Omental fat pad (tissue), 4 donors: ENCODE results near the gene KCTD10. TPM values are rescaled to one million over a fixed set of nuclear protein-coding genes. Genes with fewer than 3 reads are reported as not detected.

ENCODE experiments used
- ATAC-seq: fragments of 150-250 bp; one replicate; pipeline ENCODE4 v1.9.1; 2016; ENCODE audit warnings: mild to moderate bottlenecking, moderate library complexity; ENCODE audit not compliant: low FRiP score
- DNase-seq: peaks from one replicate; pipeline ENCODE4 v3.0.0-alpha.2; 2019; ENCODE audit warnings: low spot score
- total RNA-seq, 4 donors: library from RNA; depleted of rRNA; stranded (reverse); fragments of >200 nt; gene quantifications; one replicate each; pipeline ENCODE4 v1.1.0, GENCODE V29; 2016
- TF ChIP-seq, protein P1 (sequence below), 3 donors: fragments of 450-650 bp; IDR thresholded peaks; one replicate each; pipeline ENCODE4 v1.5.1; 2016 to 2017; ENCODE audit warnings: antibody characterized with exemption in 3 of 3, mild to moderate bottlenecking in 3 of 3, moderate library complexity in 2 of 3

The KCTD10 gene
- total RNA-seq, 4 donors from 2014 or later = 75.6 to 99.6 (median 81.8) TPM

DNA sequence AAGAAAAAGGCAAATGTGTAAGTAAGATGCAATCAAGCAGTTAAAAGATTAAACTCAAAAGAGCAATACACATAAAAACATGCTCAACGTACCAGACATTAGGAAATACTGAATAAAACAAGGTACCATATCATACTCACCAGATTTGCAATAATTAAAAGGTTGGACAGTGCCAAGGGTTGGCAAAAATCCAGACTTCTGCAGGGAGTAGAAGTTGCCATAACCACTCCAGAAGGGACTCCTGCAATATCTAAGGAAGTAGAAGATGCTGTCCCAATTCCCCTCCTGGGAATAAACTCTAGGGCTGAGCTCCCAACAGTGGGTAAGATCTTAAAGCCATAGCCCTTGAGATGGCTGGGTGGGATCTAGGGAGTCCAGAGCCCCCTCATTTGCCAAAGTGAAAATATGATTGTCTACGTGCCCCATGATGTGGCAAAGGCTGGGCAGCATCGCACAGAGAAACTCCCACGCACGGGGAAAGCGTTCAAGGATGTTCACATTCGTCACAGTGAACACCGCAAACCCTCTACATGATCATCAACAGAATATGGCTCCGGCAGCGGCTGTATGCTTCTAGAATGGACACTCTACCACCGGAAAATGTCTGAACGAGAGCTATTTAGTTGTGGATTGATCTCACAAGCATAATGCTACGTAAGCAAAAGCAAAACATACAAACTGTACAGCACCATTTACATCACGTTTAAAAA is 12.3 kb downstream of the KCTD10 start:
- ATAC-seq = no peak
- DNase-seq = no peak
- TF ChIP-seq, protein P1, sequence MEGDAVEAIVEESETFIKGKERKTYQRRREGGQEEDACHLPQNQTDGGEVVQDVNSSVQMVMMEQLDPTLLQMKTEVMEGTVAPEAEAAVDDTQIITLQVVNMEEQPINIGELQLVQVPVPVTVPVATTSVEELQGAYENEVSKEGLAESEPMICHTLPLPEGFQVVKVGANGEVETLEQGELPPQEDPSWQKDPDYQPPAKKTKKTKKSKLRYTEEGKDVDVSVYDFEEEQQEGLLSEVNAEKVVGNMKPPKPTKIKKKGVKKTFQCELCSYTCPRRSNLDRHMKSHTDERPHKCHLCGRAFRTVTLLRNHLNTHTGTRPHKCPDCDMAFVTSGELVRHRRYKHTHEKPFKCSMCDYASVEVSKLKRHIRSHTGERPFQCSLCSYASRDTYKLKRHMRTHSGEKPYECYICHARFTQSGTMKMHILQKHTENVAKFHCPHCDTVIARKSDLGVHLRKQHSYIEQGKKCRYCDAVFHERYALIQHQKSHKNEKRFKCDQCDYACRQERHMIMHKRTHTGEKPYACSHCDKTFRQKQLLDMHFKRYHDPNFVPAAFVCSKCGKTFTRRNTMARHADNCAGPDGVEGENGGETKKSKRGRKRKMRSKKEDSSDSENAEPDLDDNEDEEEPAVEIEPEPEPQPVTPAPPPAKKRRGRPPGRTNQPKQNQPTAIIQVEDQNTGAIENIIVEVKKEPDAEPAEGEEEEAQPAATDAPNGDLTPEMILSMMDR (IDR thresholded peaks at IDR 0.05) = no peak

GRCh38 chr12:109463756-109464155 is 13.3 kb downstream of the KCTD10 start:
- TF ChIP-seq, protein P1 (IDR thresholded peaks at IDR 0.05) = no peak
- DNase-seq = no peak
- ATAC-seq = no peak

DNA sequence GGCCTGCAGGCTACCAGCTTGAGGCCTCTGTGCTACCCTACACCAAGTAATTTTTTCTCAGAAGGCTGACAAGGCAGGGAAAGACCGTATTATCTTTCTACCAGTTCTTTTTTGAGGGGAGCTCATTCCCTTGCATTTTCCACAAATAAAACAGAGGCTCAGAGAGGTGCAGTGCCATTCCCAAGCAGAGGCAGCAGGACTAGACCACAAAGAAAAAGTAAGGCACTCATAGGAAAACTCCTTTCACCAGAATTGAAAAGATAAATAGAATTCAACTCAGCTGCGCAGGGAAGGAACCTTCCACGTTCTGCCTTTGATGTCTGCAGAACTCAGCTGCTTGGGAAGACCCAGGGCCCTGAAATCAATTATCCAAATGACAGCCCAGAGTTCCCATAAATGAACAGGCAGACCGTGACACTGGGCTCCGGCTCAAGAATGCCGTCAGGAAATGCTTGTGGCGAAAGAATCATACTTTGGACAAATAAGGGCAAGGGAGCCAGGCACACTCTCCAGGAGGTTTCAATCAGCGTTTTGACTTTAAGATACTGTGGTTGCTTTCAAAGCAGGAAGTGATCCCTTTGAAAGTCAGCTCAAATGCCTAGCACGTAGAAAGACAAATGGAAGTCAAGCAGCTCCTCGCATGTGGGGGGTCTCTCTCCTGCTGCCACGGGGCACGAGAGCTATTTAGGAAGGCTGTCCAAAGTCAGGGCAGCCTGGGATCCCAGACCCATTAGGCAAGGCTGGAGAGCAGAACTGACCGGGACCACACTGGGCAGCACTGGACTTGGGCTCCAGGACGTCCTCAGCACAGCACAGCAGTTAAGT is 14.0 kb downstream of the KCTD10 start:
- ATAC-seq (peak; percentile 73), DNase-seq (no peak)
- TF ChIP-seq, protein P1 (IDR thresholded peaks at IDR 0.05) = no peak

GRCh38 chr12:109461846-109462756 is 15.0 kb downstream of the KCTD10 start:
- DNase-seq = peak; percentile 74
- peak; percentile 95 for ATAC-seq
- TF ChIP-seq, protein P1 (IDR thresholded peaks at IDR 0.05) = no peak

- DNase-seq (no peak), ATAC-seq (no peak)
- TF ChIP-seq, protein P1 (IDR thresholded peaks at IDR 0.05) = no peak
Observed at GRCh38 chr12:109461049-109461845, 15.9 kb downstream of the KCTD10 start.

DNA sequence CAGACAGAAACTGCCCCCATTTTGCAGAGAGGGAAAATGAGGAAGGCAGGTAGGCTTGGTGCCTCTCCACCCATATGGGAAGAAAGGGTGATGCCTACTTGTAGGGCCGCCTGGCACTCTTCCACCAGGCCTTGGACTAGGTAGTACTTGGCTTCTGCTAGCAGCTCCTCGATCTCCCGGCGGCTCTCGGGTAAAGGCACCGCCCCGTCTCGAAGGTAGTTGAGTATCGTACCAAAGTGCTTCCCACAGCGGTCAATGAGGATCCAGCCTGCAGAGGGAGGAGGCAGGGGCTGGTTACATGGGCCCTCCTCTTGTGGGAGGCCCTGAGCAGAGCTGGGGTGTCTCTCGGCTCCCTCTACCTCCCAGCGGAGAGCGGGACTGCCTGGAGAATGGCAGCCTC is 16.6 kb downstream of the KCTD10 start:
- ATAC-seq = no peak
- DNase-seq = no peak
- TF ChIP-seq, protein P1 (IDR thresholded peaks at IDR 0.05) = no peak
